AG09319 (cell line): ENCODE results near the gene TMEM179.

Experiments used
- DNase-seq: peaks from one replicate; pipeline ENCODE4 v3.0.0-alpha.2; 2010; ENCODE audit warnings: low read depth; ENCODE audit errors: extremely low read depth
- TF ChIP-seq, protein P1 (sequence below): IDR thresholded peaks from 2 replicates; pipeline ENCODE4 v1.5.1; 2011; ENCODE audit warnings: low read depth, mild to moderate bottlenecking, inconsistent platforms, low read length, moderate library complexity

Gene TMEM179

DNA sequence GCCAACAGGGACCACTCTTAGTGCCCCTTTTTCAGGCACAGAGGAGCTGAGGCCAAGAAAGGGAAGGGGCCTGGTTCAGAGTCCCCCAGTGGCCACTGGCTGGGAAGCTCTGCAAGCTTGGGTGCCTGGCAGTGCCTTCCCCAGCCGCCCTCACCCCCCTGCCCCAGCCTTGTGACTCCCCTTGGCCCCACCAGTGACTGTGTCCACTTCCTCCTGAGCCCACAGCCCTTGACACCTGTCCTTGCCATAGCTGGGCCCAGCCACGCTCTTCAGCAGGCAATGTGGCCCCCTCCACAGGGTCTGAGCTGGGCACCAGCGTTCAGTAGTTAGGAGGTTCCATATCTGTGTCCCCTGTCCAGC is 44.0 kb downstream of the TMEM179 start:
- no peak for DNase-seq
- TF ChIP-seq, protein P1, sequence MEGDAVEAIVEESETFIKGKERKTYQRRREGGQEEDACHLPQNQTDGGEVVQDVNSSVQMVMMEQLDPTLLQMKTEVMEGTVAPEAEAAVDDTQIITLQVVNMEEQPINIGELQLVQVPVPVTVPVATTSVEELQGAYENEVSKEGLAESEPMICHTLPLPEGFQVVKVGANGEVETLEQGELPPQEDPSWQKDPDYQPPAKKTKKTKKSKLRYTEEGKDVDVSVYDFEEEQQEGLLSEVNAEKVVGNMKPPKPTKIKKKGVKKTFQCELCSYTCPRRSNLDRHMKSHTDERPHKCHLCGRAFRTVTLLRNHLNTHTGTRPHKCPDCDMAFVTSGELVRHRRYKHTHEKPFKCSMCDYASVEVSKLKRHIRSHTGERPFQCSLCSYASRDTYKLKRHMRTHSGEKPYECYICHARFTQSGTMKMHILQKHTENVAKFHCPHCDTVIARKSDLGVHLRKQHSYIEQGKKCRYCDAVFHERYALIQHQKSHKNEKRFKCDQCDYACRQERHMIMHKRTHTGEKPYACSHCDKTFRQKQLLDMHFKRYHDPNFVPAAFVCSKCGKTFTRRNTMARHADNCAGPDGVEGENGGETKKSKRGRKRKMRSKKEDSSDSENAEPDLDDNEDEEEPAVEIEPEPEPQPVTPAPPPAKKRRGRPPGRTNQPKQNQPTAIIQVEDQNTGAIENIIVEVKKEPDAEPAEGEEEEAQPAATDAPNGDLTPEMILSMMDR, result no peak

DNA sequence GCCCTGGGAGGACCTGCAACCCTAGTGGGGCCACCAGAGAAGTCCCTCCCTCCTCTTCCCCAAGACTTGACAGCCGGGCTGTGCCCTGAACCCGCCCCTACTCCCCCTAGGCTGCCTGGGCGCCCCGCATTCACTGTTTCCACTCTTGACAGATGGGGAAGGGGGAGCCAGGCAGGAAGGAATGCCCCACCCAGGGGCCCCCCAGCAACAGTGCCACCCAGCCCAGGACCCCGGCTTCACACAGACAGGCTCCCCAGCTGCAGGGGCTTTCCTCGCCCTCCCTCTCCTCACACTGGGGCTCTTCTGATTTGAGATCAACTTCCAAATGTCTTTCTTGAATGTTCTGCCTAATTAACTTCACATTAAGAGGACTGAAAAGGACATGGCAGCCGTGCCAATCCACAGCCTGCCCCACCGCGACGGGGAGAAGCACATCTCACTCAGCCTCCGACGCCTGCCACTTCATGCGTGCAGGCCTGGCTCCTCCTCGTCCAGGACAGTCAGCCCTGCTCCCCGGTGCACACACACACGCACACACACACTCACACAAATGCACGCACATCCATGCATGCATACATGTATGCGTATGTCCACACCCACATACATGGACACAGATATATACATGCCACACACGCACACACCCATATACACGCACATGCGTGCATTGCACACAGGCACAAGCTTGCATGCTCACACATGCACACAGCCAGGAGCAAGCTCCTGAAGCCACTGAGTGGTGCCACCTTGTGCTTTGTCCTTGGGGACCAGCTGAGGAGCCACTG is 44.6 kb downstream of the TMEM179 start:
- TF ChIP-seq, protein P1, result no peak
- no peak for DNase-seq

DNA sequence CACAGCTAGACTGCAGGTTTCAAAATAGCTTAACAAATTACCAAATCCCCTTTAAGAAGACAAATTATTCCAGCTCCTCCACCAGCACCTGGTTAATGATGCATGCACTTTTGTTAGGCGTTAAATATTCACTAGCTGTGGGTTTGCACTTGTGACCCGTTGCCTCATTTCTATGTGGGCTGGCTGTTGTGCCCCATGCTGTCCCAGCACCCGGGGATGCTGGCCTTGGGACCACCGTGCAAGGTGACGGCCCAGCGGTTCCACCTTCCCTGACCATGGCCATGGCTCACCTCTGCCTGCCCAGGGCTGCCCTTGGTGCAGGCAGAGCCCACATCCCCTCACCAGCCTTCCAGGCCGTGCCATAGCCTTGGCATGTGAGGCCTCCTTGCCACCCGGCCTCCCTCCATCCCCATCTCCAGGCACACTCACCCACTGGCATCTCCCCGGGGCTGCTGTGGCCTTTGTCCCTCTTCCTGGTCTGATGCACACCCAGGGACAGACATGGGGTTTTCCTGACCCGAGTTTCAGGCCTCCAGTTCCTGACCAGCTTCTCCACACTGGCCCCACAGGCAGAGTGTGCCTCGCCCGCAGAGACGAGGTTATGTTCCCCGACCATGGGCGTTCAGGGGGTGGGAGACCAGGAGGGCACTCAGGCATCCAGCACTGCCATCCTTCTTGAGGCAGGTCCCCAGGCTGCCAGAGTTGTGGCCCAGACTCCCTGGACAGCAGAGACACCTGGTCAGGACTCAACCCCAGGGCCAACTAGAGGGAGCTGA is 45.4 kb downstream of the TMEM179 start:
- TF ChIP-seq, protein P1, result no peak
- no peak for DNase-seq

DNA sequence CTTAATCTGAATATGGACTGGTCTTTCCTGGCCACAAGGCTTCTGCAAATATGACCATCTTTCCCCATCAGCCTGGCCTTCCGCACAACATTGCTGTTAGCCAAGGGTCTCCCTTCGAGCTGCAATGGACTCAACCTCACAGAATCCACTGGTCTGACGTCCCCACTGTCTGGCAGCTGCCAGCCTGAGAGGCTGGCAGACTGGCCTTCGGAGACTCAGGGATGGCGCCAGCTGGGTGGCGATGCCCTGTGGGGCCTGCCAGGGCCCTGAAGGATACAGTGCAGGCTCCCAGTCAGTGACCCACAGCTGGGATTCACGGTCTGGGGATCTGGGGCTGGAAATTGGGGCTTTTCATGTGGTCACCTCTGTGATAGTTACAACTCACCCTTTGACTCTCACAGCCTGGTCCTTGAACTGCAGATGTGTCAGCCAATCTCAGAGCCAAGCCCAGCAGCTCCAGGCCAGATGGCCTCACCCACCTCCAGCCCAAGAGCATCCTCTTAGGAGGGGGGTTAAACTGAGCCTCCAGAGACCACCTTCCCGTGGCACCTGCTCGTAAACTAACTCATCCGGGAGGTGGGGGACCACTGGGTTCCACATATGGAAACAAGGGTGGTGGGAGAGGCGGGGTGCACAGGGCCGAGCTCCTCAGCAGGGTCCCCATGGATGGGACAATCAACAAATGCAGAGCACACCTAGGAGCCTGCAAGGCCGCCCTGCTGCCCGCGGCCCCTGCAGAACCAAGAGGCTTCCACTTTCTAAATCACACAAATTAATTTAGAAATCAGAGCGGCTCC is 46.1 kb downstream of the TMEM179 start:
- TF ChIP-seq, protein P1, result no peak
- DNase-seq, result no peak

DNA sequence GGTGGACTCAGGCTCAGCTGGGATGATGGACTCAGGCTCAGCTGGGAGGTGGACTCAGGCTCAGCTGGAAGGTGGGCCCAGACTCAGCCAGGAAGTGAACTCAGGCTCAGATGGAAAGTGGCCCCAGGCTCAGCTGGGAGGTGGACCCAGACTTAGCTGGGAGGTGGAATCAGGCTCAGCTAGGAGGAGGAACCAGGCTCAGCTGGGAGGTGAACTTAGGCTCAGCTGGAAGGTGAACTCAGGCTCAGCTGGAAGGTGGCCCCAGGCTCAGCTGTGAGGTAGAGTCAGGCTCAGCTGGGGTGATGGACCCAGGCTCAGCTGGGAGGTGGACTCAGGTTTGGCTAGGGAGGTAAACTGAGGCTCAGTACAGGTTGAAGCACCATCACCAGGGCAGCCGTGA is 46.8 kb downstream of the TMEM179 start:
- TF ChIP-seq, protein P1, result no peak
- no peak for DNase-seq

DNA sequence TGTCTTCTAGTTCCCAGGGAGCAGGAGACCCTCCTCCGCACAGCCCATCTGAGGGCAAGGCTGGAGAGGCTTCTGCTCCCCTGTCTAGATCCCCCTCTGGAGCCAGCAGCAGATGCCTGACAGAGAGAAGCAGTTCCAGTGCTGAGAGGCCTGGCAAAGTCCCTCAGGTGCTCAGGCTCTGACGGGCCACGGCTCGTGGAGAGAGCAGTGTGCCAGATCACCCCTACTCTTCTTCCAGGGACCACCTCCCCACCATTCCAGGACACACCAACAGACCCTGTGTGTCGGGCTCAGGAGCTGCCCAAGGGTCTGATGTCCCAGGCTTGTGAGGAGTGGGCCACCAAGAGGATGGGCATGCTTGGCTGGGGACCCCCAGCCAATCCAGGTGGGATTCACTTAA is 47.5 kb downstream of the TMEM179 start:
- TF ChIP-seq, protein P1, result no peak
- no peak for DNase-seq
